K562 (cell line): ENCODE results near the gene SOHLH2. TPM values are rescaled to one million over a fixed set of nuclear protein-coding genes. Genes with fewer than 3 reads are reported as not detected.

ENCODE experiments used
- ATAC-seq: fragments of 200-7000 bp; cut with Tn5 transposase; 3 replicates; pipeline ENCODE4 v1.9.1; 2020; ENCODE audit warnings: moderate library complexity
- BruUV-seq: library from RNA; stranded (reverse); fragments of 400-500 nt; replicated peaks from 2 replicates; lab custom pipeline; 2021; lab: Mats Ljungman, UMichigan
- CTCF ChIA-PET: fragments of 300-600 bp; formaldehyde crosslinking; extraction: SDS; loops from one replicate; lab custom pipeline; 2021; ENCODE audit warnings: low intra/inter-chr PET ratio; lab: Yijun Ruan, JAX
- POLR2A ChIA-PET: fragments of 300-600, 350-650 bp; sonication (Branson Sonifier 250); formaldehyde crosslinking; extraction: SDS; loops from one replicate; lab custom pipeline; 2021; ENCODE audit warnings: antibody characterized with exemption, inconsistent platforms; lab: Yijun Ruan, JAX
- DNase-seq, 4 experiments: peaks; one replicate each; pipeline versions ENCODE4 v3.0.0 to v3.0.0-alpha.2; 2011 to 2018; ENCODE audit warnings: low spot score in 3 of 4, mixed read lengths in 3 of 4; ENCODE audit errors: extremely low read depth in 1 of 4
- FAIRE-seq: peaks from 2 replicates; lab custom pipeline; 2011; peaks lifted over from hg19 to GRCh38; lab: Jason Lieb, UNC
- H2AFZ ChIP-seq: 2 replicates; pipeline ENCODE4 v1.6.0; 2011; ENCODE audit warnings: low read depth, low read length, control low read depth, inconsistent platforms
- H3K27ac ChIP-seq: fragments of 200-600 bp; 3 replicates; pipeline ENCODE4 v1.8.0; 2011; ENCODE audit warnings: low read depth, mild to moderate bottlenecking, control low read depth, inconsistent platforms, low read length, moderate library complexity, mixed read lengths; ENCODE audit errors: extremely low read depth
- H3K27me3 ChIP-seq, 2 experiments: fragments of 300-600 bp in 1 of 2; 2 replicates in 1 of 2; 3 replicates in 1 of 2; pipeline versions ENCODE4 v1.6.0 to v1.8.0; 2011; ENCODE audit warnings: inconsistent platforms in 2 of 2, low read length in 2 of 2, mild to moderate bottlenecking in 1 of 2, mixed read lengths in 1 of 2, moderate library complexity in 1 of 2; ENCODE audit not compliant: control insufficient read depth in 2 of 2, insufficient read depth in 2 of 2
- H3K36me3 ChIP-seq: fragments of 300-600 bp; 3 replicates; pipeline ENCODE4 v1.8.0; 2011; ENCODE audit warnings: mild to moderate bottlenecking, low read length, inconsistent platforms; ENCODE audit not compliant: control insufficient read depth, insufficient read depth
- H3K4me1 ChIP-seq, 2 experiments: fragments of 200-600 bp in 1 of 2; replicated peaks in 1 of 2; 2 replicates in 1 of 2; 3 replicates in 1 of 2; pipeline versions ENCODE4 v1.5.1 to v1.8.0; 2011; ENCODE audit warnings: inconsistent platforms in 2 of 2, low read length in 2 of 2, mild to moderate bottlenecking in 1 of 2, mixed read lengths in 1 of 2, moderate library complexity in 1 of 2; ENCODE audit not compliant: control insufficient read depth in 2 of 2, insufficient read depth in 2 of 2
- H3K4me2 ChIP-seq: 2 replicates; pipeline ENCODE4 v1.6.1; 2011; ENCODE audit warnings: low read length, control low read depth, inconsistent platforms, mixed read lengths; ENCODE audit not compliant: insufficient read depth
- H3K4me3 ChIP-seq: fragments of 200-600 bp; sonication (generic), shearing (Covaris generic); 2 replicates; pipeline ENCODE4 v1.5.1; 2016; ENCODE audit warnings: control low read depth, inconsistent platforms
- H3K79me2 ChIP-seq: fragments of 200-600 bp; 3 replicates; pipeline ENCODE4 v1.8.0; 2011; ENCODE audit warnings: low read length, inconsistent platforms; ENCODE audit not compliant: control insufficient read depth, insufficient read depth
- H3K9ac ChIP-seq, 2 experiments: 2 replicates each; pipeline versions ENCODE4 v1.6.0 to v1.6.1; 2011; ENCODE audit warnings: low read depth in 2 of 2, low read length in 2 of 2, control low read depth in 1 of 2, inconsistent platforms in 1 of 2, mild to moderate bottlenecking in 1 of 2, mixed read lengths in 1 of 2; ENCODE audit not compliant: insufficient read depth in 1 of 2
- H3K9me1 ChIP-seq: one replicate; pipeline ENCODE4 v1.6.0; 2011; ENCODE audit warnings: inconsistent platforms, mild to moderate bottlenecking, low read length, moderate library complexity; ENCODE audit not compliant: control insufficient read depth, insufficient read depth
- H3K9me3 ChIP-seq: replicated peaks from 2 replicates; pipeline ENCODE4 v1.5.1; 2011; ENCODE audit warnings: low read depth, low read length, inconsistent platforms; ENCODE audit not compliant: control insufficient read depth, insufficient read depth
- H4K20me1 ChIP-seq: replicated peaks from 2 replicates; pipeline ENCODE4 v1.6.1; 2011; ENCODE audit warnings: low read length, inconsistent platforms, mixed read lengths; ENCODE audit not compliant: control insufficient read depth, insufficient read depth
- ETV6 ChIP-seq, 3 experiments: fragments of 150-350 bp in 1 of 3; sonication (generic) in 1 of 3; formaldehyde crosslinking in 1 of 3; IDR thresholded peaks; 2 replicates each; pipeline versions ENCODE4 v1.6.1 to v1.8.0; 2014 to 2022; ENCODE audit warnings: borderline replicate concordance in 2 of 3, low read depth in 2 of 3, antibody characterized with exemption in 1 of 3, low read length in 1 of 3, mild to moderate bottlenecking in 1 of 3, missing genetic modification reagents in 1 of 3
- HIVEP1 ChIP-seq: fragments of 250-450 bp; sonication (Bioruptor Pico); IDR thresholded peaks from 2 replicates; pipeline ENCODE4 v1.4.0; 2020; ENCODE audit warnings: mild to moderate bottlenecking
- MAZ ChIP-seq, 2 experiments: fragments of 450-650 bp in 1 of 2; sonication (generic) in 1 of 2; formaldehyde crosslinking; IDR thresholded peaks in 1 of 2; conservative IDR thresholded peaks in 1 of 2; 2 replicates each; pipeline versions ENCODE4 v1.4.0 to v1.5.0; 2020; ENCODE audit warnings: mild to moderate bottlenecking in 1 of 2, missing genetic modification reagents in 1 of 2
- NFE2 ChIP-seq: IDR thresholded peaks from 2 replicates; pipeline ENCODE4 v1.6.1; 2014; ENCODE audit warnings: antibody characterized with exemption, low read depth
- NONO ChIP-seq, 2 experiments: fragments of 200-400 bp in 1 of 2; fragments of 450-650 bp in 1 of 2; formaldehyde crosslinking in 1 of 2; IDR thresholded peaks; 2 replicates each; pipeline ENCODE4 v1.6.1; 2017; ENCODE audit warnings: low read depth in 2 of 2, mild to moderate bottlenecking in 2 of 2, moderate library complexity in 2 of 2, low read length in 1 of 2
- RCOR1 ChIP-seq, 2 experiments: IDR thresholded peaks; 2 replicates each; pipeline ENCODE4 v1.6.1; 2012; ENCODE audit warnings: low read depth in 2 of 2, low read length in 2 of 2, borderline replicate concordance in 1 of 2, improper control_type of control experiment in 1 of 2
- TAF9B ChIP-seq: fragments of 450-650 bp; IDR thresholded peaks from 2 replicates; pipeline ENCODE4 v1.6.1; 2018; ENCODE audit warnings: mild to moderate bottlenecking; ENCODE audit not compliant: partially characterized antibody
- ZNF133 ChIP-seq: fragments of 250-450 bp; sonication (Bioruptor Pico); IDR thresholded peaks from 2 replicates; pipeline ENCODE4 v1.4.0; 2020; ENCODE audit warnings: mild to moderate bottlenecking
- ZNF239 ChIP-seq: fragments of 250-450 bp; sonication (Bioruptor Pico); IDR thresholded peaks from 2 replicates; pipeline ENCODE4 v1.4.0; 2020; ENCODE audit warnings: mild to moderate bottlenecking
- ZNF24 ChIP-seq: fragments of 450-650 bp; IDR thresholded peaks from 2 replicates; pipeline ENCODE4 v1.6.1; 2016
- ZNF785 ChIP-seq: fragments of 250-450 bp; sonication (Bioruptor Pico); IDR thresholded peaks from 2 replicates; pipeline ENCODE4 v1.4.0; 2020; ENCODE audit warnings: mild to moderate bottlenecking
- WGBS: fragments of 100-300 bp; shearing (Covaris generic); methylation state at CpG from one replicate; pipeline ENCODE4 v1.1.6; 2016; ENCODE audit warnings: low coverage, mixed read lengths; ENCODE audit not compliant: insufficient coverage; ENCODE audit errors: missing lambda C conversion rate; 5-methylcytosine and 5-hydroxymethylcytosine counted together
- in situ Hi-C: fragments of 300-500 bp; cut with MboI; formaldehyde crosslinking; loops from 4 replicates; pipeline ENCODE4 v1.15.0; 2018; ENCODE audit warnings: inconsistent platforms, mixed read lengths
- intact Hi-C: fragments of 100-400 bp; cut with micrococcal nuclease; formaldehyde crosslinking; loops from 2 replicates; pipeline ENCODE4 v1.14.2; 2022
- polyA plus RNA-seq, 8 experiments: library from polyadenylated mRNA; depleted of rRNA in 4 of 8; stranded (reverse) in 5 of 8; unstranded in 3 of 8; fragments of >200 nt; fragmentation: Nextera tagmentation in 2 of 8; fragmentation: Illumina TruSeq in 1 of 8; extraction: Ambion mirVana in 2 of 8; extraction: Trizol in 1 of 8; gene quantifications; 2 replicates each; pipeline versions ENCODE4 v1.2.1 to v1.2.3, GENCODE V29; 2011 to 2014; ENCODE audit warnings: inconsistent platforms in 1 of 8, missing spikeins in 1 of 8
- total RNA-seq, 7 experiments: library from RNA; depleted of rRNA in 6 of 7; stranded (reverse); fragments of >200 nt in 6 of 7; fragmentation: Illumina TruSeq in 2 of 7; extraction: Trizol in 2 of 7; gene quantifications; 2 replicates each; pipeline versions ENCODE4 v1.2.1 to v1.2.3, GENCODE V29; 2011 to 2021; ENCODE audit warnings: low replicate concordance in 1 of 7
- TF ChIP-seq, protein P1 (sequence below), 2 experiments: fragments of 250-450 bp in 1 of 2; fragments of 450-650 bp in 1 of 2; sonication (Bioruptor Pico) in 1 of 2; IDR thresholded peaks; 2 replicates each; pipeline versions ENCODE4 v1.6.1 to v1.8.0; 2016 to 2021; ENCODE audit warnings: mild to moderate bottlenecking in 2 of 2, moderate library complexity in 2 of 2, missing compliant biosample characterization in 1 of 2, missing genetic modification characterization in 1 of 2
- TF ChIP-seq, protein P2 (sequence below): sonication (generic); formaldehyde crosslinking; IDR thresholded peaks from 2 replicates; pipeline ENCODE4 v1.9.0; 2022; ENCODE audit warnings: mild to moderate bottlenecking, missing genetic modification reagents

SOHLH2 gene
- total and polyA plus RNA-seq, 9 of the 15 experiments (the other 6 are each of a cell fraction or from before 2014, with no cell fraction given): 10.3 to 26.7 (median 17.0) TPM

GRCh38 chr13:36134632-36135031, 79.7 kb downstream of the SOHLH2 start:
- DNase-seq (no peak), FAIRE-seq (no peak)

More at GRCh38 chr13:36134632-36135031, 79.7 kb downstream of the SOHLH2 start:
- no peak for ATAC-seq
- Histone ChIP-seq H3K36me3 (no peaks in the 10 kb centered on the region), H3K27ac (no peak overlapping the region), H3K9ac (no peak overlapping the region), H3K9me3 (no peaks in the 10 kb centered on the region), H3K4me1 (no peaks in the 10 kb centered on the region), H4K20me1 (no peaks in the 10 kb centered on the region; the same call in 1 of the 2 replicates), H3K9me1 (no peaks in the 10 kb centered on the region), H3K4me2 (no peak overlapping the region), H2AFZ (no peak overlapping the region), H3K4me3 (no peak overlapping the region), H3K79me2 (no peaks in the 10 kb centered on the region), H3K27me3 (peaks cover 2 to 18% of the 10 kb centered on the region in 2 experiments; a peak in 3 of 5 replicates)
- ChIA-PET POLR2A (no interaction called here), CTCF (no interaction called here)
- no TSS peak for BruUV-seq
- intact Hi-C loops (no loop called here), in situ Hi-C loops (no loop called here)
- 0% methylated on average over 1 of the region's 1 CpG for WGBS
- TF ChIP-seq ZNF785 (CRISPR knock-in tag) (no peak), RCOR1 (IDR thresholded peaks at IDR 0.05; ENCODE audit: borderline replicate concordance in 1 of 2, low read depth in 2 of 2, low read length in 2 of 2) (no peak), NONO (IDR thresholded peaks at IDR 0.05; ENCODE audit: low read depth in 2 of 2, low read length in 1 of 2) (no peak), ZNF133 (CRISPR knock-in tag) (no peak), NFE2 (no peak), ZNF24 (no peak), HIVEP1 (CRISPR knock-in tag) (no peak), ZNF239 (CRISPR knock-in tag) (no peak), TAF9B (no peak), ETV6 (IDR thresholded peaks at IDR 0.05; ENCODE audit: borderline replicate concordance in 1 of 2, low read depth in 2 of 2, low read length in 1 of 2) (no peak), ETV6 (CRISPR knock-in tag; IDR thresholded peaks at IDR 0.05; ENCODE audit: borderline replicate concordance) (no peak), MAZ (CRISPR knock-in tag; conservative IDR thresholded peaks at IDR 0.05 in 1 of 2, IDR thresholded peaks at IDR 0.05 in 1 of 2) (no peak)
- TF ChIP-seq, protein P1, sequence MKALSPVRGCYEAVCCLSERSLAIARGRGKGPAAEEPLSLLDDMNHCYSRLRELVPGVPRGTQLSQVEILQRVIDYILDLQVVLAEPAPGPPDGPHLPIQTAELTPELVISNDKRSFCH (CRISPR knock-in tag; IDR thresholded peaks at IDR 0.05): no peak
- TF ChIP-seq, protein P1 (tag; IDR thresholded peaks at IDR 0.05): no peak
- TF ChIP-seq, protein P2, sequence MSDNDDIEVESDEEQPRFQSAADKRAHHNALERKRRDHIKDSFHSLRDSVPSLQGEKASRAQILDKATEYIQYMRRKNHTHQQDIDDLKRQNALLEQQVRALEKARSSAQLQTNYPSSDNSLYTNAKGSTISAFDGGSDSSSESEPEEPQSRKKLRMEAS (CRISPR knock-in tag): no peak
